Left renal cortex interstitium (tissue), 4 donors: ENCODE measurements around the gene SNTG2. TPM values are rescaled to one million over a fixed set of nuclear protein-coding genes. Genes with fewer than 3 reads are reported as not detected.
"Not testable (repeated sequence)": the region's sequence is repeated elsewhere in the genome, so short reads cannot be mapped to it uniquely, and the experiment has no call there.

Experiments used
- DNase-seq, 4 donors: peaks; one replicate each; pipeline ENCODE4 v3.0.0-alpha.2; 2013; ENCODE audit warnings: low read depth in 4 of 4, low spot score in 2 of 4, missing footprints in 1 of 4
- polyA plus RNA-seq, 4 donors: library from polyadenylated mRNA; unstranded; fragments of 120-200 nt; gene quantifications; one replicate each; pipeline ENCODE4 v1.2.1, GENCODE V29; 2013; ENCODE audit not compliant: insufficient read length in 4 of 4

SNTG2 gene
- polyA plus RNA-seq, result 1 to 10 TPM; 1.8 to 2.9 (median 2.4) TPM

GRCh38 chr2:950080-950966 is at the start of gene SNTG2:
TSS of gene SNTG2 (plus strand) at chr2:950849. CDS start at chr2:950997, 148 bp downstream.
- DNase-seq, result no peak

- no peak for DNase-seq
Measured at GRCh38 chr2:902584-902983, 48.1 kb upstream of the SNTG2 start.

DNA sequence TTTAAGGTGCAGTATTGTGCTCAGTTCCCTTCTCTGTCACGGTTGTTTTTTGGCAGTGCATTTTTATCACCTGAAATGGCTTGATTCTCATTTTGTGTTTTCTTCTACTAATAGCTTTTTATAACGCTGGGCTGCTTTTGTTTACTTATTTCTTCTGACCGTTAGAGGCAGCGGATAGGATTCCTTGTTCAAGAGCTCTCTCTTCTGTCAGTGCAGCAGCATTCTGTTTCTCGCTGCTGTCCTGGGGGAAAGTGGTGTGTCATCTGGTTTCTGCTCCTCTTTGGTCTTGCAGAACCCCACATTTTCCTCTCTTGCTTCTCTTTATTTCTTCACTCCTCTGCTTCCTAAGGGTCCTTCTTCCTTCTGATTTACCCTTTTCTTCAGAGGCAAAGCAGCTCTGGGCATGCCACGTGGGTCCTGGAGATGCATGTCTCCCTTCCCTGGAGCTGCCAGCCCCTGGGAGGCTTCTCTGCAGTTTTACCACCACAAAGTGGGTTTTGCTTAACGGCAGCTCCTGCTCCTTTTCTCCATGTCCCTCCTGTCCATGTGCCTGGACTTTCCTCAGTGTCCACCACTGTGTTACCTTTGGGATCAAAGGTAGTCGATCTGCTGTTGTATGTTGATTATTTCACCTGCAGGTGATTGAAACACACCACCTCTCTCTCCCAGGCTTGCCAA is 47.3 kb upstream of the SNTG2 start:
- DNase-seq, result no peak

DNA sequence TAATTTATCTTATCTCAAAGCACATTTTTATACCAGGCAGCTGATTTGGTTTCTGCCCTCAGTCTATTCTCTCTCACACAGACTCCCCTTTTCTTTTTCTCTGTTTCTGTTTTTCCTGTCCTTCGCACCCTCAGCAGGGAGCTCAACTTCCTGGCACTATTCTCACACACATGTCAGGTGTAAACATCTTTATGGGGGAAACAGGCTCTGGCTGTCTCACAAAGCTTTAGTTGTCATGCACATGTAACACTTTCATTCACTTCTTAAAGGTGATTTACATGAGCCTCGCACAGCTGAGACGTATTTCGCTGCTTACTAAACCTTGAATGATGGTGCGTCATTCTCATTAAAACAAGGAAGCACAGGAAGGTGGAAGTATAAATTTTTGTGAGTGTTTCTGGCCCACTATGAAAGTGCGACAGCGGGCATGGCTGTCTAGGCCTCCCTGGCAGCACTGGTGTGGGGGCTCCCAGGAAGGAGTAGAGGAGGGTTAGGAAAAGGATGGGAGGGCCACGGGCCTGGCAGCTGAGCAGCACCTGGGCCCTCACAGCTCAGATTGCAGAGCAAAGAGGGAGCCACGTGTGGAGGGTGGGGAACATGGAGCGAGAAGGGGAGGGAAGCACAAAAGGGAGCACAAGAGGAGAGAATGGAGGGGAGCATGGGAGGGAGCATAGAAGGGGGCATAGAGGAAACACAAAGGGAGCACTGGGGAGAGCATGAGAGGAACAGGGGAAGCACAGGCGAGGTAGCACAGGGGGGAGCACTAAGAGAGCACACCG is 46.2 kb upstream of the SNTG2 start:
- DNase-seq, result no peak

DNA sequence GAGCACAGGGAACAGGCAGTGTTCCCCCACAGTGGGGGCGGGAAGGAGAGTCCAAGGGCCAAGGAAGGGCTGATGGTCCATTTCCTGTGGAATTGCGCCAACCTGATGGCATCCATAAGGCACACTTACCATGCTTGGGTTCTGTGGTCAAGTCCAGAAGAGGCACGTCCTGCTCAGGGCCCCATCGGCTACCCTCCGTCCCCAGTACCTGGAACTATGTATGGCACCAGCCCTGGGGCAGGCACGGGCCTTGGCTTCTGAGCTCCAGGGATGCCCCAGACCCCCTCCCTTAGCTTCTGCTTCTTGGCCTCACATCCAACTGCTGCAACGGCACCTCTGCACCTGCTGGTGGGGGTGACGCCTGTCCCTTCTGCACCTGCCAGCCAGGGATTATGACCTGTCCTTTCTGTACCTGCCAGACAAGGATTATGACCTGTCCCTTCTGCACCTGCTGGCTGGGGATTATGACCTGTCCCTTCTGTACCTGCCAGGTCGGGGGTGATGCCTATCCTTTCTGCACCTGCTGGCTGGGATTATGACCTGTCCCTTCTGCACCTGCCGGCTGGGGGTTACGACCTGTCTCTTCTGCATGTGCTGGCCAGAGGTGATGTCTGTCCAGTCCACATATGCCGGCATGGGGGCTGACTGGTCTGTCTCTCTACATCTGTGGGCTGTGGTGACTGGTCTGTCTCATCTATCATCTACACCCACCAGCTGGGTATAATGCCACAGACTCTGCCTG is 45.4 kb upstream of the SNTG2 start:
- DNase-seq, result no peak

- no peak for DNase-seq
Measured at GRCh38 chr2:905833-906140, 44.9 kb upstream of the SNTG2 start.

DNA sequence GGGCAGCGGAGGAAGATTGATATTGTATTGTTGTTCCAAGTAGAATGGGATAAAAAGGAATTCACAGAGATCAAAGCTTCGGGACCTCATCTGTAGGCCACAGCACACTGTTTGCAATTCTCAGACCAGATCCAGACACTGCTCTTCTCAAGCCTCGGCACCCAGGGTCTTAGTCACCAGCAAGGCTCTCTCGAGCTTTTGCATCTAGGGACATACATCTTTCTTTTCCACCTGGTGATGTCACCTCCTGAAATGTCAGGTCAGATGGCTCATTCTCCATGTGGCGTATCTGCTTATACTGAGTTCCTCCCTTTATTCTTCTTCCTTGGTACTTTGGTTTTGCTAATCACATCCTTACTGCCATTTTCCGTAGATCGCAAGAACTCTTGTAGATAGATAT is 42.9 kb upstream of the SNTG2 start:
- no peak for DNase-seq

DNA sequence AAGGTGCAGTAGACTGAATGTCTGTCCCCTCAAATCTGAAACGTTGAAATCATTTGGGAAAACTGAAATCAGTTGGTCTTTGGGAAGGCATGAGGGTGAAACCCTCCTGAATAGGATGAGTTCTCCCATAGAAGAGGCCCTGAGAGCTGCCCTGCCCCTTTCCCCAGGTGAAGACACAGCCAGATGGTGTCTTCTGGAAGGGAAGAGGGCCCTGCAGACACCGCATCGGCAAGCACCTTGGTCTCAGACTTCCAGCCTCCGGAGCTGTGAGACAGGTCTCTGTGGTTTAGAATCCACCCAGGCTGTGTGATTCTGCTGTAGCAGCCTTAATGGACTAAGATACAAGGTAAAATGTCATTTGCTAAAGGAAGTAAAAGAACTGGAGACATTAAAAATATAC is 42.1 kb upstream of the SNTG2 start:
- DNase-seq, result no peak

GRCh38 chr2:909764-910379 is 40.8 kb upstream of the SNTG2 start:
- DNase-seq, result not testable (repeated sequence)

GRCh38 chr2:910698-911097 is 40.0 kb upstream of the SNTG2 start:
- no peak for DNase-seq

DNA sequence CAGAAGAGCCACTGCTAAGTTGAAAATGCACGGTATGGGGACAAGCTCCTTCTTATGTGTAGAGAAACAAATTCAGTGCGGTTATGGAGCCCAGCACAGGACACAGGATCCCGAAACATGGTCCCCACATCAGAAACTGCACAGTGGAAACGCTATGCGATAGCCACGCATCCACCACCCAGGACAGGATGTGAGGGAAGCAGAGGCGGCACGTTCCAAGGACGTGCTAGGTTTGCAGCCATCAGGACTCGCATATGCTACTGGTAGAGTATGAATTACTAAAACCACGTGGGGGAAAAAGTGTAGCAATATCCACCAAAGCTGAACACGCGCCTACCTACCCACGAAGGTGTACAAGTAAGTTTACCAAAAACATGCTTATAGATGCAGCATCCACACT is 34.7 kb upstream of the SNTG2 start:
- no peak for DNase-seq

DNA sequence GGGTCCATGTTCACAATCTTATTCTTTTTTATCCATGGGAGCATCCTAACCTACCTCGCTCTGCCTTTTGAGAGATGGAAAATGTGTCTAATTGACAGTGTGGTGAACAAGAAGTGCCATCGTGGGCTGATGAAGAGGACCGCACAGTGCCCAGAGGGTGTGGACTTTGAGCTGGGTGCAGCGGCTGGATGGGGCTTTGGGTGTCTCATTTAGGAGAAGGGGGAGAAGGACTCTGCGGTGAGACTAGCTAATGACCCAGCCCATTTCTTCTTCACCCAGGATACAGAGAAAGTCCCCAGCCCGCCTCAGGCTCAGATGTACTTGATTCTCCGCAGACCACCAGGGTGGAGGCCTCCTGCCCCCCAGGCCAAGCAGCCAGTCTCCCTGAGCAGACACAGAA is 33.7 kb upstream of the SNTG2 start:
- DNase-seq, result no peak

GRCh38 chr2:919672-920071 is 31.0 kb upstream of the SNTG2 start:
- no peak for DNase-seq

- DNase-seq, result no peak
Measured at GRCh38 chr2:920573-920972, 30.1 kb upstream of the SNTG2 start.

DNA sequence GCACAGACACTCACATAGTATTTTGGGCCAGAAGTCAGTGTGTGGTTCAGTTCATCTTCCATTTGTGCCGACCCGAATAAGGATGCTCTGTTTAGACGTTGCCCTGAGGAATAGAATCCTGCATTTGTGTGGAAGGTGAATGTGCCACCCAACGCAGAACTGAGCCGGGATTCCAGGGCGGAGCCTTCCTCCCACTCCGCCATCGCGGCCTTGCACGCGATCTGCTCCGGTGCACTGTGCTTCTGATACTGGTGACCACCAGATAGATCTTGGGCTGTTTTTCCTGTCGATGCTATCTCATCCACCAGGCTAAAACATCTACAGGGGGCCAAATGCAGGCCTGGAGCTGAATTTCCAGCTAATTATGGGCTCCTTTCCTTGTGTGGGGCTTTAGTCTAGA is 29.6 kb upstream of the SNTG2 start:
- DNase-seq, result no peak

DNA sequence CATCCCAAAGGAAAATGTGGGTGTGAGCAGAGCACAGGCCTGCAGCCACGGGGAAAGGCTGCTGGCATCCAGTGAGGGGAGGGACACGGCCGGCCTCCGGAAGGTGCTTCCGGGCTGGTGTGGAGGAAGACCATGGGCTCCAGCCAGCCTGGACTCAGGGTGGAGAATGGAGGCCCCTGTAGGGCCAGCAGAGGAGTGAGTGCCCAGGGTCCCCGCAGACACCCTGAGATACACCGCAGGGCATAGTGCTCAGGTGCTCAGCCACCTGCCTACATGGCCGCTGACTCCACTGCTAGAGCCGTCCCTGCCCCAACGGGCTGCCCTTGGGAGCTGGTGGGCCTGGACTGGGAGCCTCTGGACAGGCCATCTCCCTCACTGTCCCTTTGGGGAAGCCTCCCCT is 28.5 kb upstream of the SNTG2 start:
- no peak for DNase-seq

GRCh38 chr2:923832-924601 is 26.6 kb upstream of the SNTG2 start:
- DNase-seq, result no peak

DNA sequence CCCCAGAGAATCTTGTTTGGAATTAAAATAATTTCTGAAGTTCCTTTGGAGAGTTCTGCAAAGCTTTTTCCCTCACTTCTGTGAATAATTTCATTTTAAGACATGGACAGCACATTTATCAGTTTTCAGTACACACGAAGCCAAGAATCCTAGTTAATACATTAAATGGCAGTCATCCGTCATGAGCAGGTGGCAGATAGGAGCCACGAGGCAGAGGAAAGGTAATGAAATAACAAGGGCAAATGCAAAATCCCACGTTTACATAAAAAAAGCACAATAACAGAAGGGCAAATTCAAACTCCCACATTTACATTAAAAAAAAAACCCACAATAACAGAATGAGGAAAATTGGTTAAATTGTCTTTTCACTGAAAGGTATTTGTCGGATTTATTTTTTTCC is 25.9 kb upstream of the SNTG2 start:
- no peak for DNase-seq

DNA sequence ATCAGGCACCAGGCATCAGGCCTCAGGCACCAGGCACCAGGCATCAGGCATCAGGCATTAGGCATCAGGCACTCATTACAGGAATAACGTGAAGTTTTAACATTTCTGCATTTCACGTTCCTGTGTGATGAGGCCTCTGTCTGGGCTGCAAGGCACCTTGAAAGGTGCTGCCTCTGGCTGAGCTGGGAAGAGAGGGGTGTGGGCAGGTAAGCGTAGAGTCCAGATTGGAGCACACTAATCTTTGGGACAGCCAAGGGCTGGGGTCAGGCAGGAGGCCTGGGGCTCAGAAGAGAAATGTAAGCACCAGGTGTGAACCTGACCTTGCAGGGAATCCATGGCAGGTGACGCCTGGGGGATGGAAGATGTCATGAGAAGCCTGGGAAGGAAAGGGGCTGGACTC is 25.3 kb upstream of the SNTG2 start:
- no peak for DNase-seq

- DNase-seq, result no peak
Measured at GRCh38 chr2:925711-926110, 24.9 kb upstream of the SNTG2 start.
